Central memory CD4-positive, alpha-beta T cell (primary cell): ENCODE data around the gene GPX8.

Experiments
- DNase-seq: peaks from one replicate; pipeline ENCODE4 v3.0.0; 2022
- total RNA-seq, 3 experiments: gene quantifications; one replicate each; lab custom pipeline; 2026; lab: John Stamatoyannopoulos, UW

Gene GPX8, protein sequence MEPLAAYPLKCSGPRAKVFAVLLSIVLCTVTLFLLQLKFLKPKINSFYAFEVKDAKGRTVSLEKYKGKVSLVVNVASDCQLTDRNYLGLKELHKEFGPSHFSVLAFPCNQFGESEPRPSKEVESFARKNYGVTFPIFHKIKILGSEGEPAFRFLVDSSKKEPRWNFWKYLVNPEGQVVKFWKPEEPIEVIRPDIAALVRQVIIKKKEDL
- total RNA-seq = 0 reads per million in 3 experiments

DNA sequence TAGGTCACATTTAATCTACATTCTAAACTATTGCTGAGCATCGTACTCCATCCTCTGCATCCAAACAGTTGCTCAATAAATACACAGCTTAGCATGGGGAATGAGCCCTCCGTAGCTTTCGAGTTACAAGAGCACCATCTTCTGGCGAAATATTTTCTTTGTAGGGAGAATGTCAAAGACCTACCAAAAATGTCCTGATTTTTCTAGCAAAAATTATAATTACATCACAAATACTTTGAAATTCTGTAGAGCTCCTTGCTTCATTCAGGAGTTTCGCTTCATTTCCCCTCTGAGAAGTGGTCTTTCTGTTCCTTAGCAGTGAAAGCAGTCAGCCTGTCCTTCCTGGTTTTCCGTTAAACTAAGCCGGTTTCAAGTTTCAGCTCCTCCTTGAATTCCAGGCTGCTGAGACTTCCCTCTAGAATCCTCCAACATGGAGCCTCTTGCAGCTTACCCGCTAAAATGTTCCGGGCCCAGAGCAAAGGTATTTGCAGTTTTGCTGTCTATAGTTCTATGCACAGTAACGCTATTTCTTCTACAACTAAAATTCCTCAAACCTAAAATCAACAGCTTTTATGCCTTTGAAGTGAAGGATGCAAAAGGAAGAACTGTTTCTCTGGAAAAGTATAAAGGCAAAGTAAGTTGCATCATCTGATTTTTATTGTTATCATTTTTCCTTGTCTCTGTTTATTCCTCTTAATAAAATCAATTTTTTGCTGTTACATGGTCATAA is at the start of gene GPX8:
Gene GPX8 (plus strand): TSS at position 409 of the 730 bp plus-strand sequence. CDS start 22 bp downstream, at position 431.
- peak; percentile 46 for DNase-seq

DNA sequence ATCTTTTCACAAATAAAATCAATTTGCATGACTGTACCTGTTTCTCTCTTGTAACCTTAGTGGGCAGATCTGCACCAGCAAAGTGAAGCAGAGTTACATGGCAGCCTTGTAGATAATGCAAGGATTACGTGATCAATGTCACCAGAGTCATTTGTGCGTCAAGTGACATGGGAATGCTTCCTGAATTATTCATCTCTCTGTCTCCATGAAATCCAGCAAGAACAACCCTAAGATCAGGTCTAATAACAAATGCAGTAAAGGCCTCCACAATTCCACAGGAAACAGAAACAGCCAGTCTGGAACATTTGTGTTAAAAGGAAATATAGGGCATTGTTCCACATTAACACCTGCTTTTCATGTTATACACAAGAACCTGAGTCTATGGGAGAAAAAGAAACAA is 49.8 kb upstream of the GPX8 start:
- no peak for DNase-seq

DNA sequence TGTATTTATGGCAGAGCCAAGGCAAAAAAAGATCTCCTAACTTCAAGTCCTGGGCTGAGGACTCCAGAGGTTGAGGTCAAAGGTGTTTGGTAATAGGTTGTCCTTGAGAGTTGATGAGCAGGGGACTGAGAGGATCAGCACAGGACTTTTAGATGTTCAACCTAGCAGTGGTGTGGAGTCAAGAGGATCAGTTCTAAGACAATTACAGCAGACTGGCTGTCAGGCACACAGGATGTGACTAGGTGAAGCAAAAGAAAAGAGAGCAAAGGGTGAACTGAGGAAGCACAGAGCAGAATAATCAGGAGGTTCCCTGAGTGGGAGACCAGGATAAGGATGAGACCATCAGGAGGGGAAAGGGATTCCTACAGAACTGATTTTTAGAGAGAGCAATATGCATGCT is 46.6 kb upstream of the GPX8 start:
- DNase-seq = no peak

DNA sequence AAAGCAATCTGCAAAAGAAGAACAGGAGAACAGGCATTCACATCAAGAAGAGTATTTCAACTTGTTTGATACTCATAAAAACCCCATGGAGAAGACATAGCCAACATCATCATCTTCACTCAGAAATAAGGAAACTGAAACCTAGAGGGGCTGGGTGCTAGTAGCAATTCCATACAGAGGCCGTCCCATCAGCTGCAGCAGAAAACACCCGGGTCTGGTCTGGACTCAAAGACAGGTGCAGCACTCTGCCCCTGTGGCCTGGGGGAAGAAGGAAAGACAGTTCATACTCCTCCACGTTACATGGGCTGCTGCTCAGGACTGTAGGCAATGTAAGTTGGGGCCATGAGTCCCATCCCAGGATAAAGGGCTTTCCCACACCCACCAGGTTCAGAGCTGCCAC is 45.9 kb upstream of the GPX8 start:
- no peak for DNase-seq

DNA sequence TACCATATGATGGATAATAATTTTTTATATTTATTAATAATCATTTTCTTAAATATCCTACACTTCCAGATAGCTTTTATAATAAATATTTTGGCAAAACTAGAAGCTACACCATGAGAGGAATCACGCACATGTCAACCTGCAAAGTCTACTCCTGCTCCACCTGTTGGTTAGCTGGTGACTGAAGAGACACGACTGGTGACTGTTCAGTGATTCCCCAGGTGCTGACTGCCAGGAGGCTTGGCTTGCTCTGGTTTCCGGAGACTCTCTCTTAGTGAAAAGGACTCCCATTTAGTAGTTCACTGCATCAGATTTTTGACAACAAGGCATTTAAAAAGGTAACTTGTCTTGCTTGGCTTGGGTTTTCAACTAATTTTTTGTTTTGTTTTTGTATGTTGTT is 36.6 kb upstream of the GPX8 start:
- DNase-seq = no peak

DNA sequence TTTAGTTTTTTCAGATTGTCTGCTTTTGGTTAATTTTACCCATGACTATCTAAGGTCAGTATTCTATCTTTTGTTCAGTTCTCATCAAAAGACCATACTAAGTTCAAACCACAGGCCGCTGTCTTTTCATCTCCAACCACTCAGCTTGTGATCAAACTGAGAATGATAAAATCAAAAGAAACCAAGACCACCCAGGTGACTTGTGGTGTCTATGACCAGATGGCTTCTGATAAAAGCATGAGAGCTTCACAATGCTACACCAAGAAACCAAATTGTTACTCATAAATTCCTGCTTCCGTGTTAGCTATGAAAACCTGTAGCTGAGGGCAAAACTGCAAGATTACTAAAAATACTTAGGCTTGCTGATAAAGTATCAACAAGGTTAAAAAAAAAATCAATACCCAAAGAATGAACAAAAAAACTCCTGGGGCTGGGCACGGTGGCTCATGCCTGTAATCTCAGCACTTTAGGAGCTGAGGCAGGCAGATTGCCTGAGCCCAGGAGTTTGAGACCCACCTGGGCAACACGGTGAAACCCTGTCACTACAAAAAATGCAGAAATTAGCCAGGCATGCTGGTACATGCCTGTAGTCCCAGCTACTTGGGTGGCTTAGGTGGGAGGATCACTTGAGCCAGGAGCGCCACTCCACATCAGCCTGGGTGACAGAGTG is 25.8 kb upstream of the GPX8 start:
- no peak for DNase-seq

DNA sequence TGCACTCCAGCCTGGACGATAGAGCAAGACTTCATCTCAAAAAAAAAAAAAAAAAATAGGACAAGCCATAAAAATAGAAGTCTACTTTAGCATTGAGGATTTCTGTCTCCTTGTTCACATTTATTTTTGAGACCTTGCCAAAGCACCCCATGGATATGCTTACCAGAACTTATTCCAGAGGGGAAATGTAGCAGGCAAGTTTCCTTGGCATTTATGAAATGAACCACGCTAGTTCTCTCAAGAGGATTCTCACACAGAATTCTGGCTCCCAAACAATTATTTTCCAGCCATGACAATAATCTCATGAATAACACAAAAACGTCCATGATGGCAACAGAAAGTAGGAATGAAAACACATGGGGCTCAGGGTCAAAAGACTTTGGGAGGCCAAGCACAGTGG is 23.4 kb upstream of the GPX8 start:
- DNase-seq = no peak

DNA sequence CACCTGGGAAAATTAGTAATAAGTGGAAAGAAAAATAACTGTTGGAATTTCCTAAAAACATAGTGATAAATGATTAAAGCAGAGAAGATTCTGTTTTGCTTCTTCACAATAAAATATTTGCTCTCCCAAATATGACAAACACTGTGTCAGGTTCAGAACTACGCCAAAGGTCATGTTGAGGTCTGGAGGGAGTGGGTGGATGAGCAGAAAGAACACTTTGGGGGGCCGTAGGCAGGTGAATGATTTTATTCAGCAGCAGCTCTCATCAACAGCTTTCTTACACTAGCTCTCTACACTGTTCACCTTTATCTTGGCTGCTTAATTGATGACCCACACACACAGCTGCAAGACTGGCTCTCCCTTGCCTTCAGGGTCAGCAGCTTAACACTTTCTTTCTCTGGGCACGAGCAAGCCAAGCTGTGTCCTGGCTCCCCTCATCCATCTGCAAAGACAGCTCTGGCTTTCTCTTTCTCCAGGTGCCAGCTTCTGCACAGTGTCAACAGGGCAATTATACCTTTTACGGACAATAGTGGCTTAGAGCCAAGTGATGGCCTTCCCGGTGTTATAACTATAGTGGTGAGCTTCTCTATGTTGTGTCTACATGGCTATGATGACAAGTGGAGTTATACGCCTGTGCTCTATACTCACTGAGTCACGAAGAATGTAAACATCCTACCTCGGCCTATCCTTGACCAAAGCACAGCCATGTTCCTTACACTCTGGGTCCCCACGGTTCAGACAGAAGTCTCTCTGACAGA is 18.9 kb upstream of the GPX8 start:
- DNase-seq = no peak

DNA sequence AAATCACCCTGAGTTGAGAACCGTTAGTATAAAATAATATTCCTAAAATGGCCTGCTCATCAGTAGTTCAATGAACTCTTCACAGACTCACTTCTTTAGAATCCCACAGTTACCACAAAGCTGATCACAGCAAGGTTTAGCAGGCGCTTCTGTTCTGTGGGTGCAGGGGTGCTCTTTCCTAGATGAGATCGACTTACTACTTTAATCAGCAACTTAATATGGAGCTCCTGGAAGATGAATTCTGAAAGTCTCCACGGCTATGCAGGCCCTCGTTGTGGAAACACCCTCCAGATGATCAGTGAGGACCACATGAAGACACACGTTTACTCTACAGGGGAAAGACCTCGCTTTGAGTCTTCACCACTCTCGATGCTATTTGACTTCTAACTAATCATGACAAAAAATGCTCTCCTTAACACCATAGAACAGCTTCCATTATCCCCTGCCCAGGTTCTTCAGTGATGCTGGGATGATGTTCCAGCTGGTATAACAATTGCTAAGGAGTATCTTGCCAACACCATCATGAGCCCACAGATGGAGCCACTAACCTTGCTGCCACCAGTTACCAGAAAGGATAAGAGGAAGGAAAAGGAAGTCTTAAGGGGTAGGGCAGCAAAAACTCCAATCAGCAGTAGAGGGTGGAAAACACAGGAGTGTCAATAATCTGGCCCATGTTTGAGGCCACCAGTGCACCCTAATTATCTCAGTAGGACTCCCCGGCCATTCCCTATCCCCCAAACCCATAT is 17.9 kb upstream of the GPX8 start:
- no peak for DNase-seq

DNA sequence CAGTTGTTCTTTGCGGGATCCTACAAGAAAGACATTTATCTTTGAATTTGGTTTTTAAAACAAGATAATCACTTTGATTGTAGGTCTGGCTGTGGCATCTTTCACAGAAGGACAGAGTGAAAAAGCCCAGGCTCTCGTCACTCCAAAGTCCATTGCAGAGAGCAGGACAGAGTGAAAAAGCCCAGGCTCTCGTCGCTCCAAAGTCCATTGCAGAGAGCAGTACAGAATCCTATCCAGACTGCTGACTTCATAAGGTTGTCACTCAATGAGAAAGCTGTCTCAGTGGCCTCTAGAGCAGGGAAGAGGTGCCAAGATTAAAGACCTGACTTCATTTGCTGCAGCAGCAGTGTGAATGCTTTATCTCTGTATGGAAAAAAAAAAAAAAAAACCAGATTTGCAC is 16.3 kb upstream of the GPX8 start:
- DNase-seq = no peak

DNA sequence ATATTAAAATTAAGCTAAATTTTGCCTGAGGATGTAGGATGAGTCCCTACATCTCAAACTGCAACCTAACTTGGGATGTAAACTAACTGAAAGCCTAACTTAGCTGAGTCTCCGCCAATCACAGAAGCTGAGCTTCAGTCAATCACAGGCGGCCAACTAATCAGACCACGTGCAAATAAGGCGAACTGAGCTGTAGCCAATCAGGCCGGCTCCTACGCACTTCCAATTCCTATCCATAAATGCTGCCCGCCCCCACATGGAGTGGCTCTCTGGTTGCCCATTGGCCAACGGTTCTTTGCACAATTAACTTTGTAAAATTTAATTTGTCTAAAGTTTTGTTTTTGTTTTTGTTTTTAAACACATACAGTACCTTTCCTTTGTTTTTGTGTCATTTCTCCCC is 13.9 kb upstream of the GPX8 start:
- DNase-seq = no peak

DNA sequence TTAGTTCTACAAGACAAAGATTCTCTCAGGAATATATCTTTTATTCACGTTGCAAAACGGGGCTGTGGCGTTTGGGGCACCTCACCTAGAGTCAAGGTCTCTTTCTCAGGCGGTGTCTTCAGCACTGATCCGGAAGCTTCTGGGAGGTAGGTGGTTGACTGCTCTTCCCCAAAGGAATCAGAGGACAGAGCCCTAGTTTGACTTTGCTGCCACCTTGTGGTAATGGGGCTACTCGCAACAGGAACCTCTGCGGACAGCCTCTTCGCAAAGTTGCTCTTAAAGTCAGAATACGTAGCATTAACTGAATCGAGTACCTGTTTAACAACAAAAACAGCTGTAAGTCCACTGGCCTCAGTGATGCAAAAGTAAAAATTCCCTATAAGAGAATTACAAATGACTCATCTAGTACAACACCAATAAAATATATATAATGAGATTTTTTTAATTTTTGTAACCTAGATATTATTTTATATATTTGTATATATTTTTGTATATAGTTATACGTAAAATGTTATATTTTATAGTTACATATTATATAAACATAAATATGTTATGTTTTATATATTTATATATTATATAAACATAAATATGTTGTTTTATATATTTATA is 13.3 kb upstream of the GPX8 start:
- DNase-seq = peak; percentile 76

DNA sequence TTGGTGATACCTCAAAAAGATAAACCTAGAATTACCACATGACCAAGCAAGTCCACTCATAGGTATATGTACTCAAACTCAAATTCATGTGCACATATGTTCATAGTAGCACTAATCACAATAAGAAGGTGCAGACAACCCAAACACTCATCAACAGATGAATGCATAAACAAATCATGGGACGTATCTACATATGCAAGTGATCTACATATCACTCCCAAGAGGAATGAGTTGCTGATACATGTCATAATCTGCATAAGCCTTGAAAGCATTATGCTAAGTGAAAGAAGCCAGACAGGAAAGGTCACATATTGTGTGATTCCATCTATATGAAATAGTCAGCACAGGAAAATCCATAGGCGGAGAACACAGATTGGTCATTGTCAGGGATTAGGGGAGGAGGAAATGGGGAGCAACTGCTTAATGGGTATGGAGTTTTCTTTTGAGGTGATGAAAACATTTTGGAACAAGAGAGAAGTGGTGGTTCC is 10.6 kb upstream of the GPX8 start:
- DNase-seq = no peak

DNA sequence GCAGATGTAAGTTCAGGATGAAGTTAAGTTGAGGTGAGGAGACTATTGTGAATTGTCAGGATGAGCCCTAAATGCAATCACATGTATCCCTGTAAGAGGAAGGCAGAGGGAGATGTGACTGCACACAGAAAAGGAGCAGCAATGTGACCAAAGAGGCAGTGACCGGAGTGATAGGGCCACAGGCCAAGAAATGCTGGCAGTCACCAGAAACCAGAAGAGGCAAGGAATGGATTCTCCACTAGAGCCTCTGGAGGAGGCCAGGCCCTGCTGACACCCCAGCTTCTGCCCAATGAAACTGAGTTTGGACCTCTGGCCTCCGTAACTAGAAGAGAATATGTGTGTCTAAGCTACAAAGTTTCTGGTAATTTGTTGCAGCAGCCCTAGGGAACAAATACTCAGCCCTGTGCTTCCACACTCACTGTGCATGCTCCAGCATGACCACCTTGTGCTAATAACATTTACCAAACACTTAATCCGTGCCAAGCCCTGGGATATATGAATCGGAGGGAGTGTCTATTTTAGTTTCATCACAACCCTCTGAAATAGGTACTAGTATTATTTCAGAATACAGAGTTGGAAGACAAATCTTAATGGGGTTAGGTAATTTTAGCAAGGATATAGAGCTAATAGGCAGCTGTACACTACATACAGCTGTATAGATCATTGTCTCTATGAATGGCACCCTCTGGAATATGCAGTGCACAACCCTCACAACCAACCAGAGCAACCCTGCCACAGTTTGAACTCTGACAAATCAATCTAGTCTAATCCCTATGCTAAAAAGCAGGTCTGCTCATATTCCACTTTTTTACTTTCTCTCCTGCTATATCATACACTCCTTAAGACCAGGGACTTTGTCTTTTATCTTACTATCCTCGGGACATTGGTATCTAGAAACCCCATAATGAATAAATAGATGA is 7.8 kb upstream of the GPX8 start:
- no peak for DNase-seq

DNA sequence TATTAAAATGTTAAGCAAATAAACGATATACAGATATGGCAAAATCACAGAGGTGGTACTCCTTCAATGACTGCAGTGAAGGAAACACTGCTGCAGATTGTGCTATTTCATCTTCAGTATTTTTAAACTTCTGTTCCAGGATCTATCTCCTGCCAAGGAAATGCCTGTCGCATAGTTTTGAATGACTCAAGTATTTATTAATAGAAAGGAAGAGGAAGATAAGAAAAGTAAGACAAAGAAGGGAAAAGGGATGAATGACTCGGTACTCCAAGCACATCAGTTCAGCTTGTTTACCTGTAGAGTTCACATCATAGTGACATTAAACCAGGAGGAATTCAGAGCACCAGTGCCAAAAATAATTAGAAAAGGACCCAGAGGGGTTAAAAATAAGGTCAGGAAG is 5.1 kb upstream of the GPX8 start:
- DNase-seq = no peak

DNA sequence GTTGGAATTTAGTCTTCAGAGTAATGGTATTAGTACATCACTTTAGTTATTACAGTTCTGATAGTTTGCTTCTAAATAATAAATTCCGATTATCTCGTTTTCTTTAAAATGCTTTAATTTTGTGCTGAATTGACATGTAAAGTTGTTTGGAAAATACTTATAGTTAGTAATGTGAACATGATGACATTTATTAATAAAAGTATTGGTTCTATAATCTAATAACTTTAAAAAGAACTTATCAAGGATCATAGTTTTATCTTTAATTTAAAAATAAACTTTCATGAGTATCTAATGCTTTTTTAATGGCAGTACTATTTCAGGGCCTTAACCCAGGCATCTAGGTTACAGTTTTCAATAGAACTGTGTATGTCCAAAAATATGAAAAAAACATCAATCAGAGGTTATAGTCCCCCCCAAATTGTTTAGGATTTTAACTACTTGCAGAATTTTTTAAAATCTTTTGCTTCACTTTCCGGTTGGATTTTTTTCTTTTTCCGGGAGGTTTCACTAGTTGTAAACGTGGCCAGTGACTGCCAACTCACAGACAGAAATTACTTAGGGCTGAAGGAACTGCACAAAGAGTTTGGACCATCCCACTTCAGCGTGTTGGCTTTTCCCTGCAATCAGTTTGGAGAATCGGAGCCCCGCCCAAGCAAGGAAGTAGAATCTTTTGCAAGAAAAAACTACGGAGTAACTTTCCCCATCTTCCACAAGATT is 680 bp downstream of the GPX8 start:
- no peak for DNase-seq

DNA sequence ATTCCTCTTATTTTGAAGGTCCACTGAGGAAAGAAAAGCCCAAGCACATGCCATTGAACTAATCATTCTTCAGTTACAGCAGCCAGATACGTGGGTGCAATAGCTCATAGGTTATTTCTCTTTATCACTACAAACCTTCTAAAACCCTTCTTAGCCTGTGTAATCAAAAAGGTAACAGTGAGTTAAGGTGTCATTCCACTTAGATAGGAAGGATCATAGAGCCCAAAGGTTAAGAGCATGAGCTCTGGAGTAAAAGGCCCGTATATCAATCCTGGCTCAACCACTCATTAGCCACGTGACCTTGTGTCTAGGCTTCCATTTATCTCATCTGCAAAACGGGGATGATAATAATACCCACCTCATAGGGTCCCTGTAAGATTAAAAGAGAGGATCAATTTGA is 2.7 kb downstream of the GPX8 start:
- DNase-seq = no peak

DNA sequence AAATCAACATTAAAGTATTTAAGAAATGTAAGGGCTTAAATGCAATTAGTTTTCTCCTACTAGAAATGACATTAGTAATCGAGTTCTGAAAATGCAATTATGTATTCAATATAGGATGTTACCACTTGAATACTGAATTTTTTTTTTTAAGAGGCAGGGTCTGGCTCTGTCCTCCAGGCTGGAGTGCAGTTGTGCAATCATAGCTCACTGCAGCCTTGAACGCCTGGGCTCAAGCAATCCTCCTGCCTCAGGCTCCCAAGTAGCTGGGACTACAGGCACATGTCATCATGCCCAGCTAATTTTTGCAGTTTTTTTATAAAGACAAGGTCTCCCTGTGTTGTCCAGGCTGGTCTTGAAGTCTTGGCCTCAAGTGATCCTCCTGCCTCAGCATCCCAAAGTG is 11.5 kb downstream of the GPX8 start:
- DNase-seq = no peak

DNA sequence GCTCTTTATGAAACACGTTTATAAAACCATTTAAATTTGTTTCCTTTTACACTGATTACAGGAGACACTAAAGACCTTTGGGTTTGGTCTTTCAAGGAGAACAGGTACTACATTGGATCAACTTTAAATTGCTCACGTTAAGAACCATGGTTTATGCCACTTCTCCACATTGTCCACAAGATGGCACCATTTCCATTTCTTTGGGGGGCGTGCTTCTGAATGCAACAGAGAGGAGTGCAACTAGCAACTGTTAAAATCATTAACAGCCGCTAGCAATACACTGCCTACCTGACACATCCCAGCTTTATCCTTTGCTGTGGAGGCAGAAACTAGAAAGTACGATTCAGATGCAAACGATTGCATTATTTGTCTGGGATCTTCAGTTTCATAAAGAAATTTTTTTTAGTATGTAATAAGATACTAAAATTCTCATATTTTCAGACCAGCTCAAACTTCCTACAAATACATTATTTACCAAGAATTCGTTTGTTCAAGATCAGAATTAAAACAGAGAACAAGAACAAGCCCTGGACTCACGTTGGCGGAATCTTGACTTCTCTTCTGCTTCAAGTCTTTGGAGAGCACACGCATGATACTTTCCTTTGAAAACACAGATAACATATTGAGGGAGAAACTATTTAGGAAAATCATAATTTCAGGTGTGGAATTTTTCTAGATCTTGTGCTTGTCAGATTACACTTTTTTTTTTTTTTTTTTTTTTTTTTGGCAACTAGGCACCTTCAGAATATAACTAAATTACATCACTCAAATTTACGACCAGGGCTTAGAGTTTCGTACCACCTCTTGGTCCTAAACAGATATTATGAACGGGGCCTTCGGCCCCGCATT is 12.3 kb downstream of the GPX8 start:
- DNase-seq = peak; percentile 72
